Bladder microvascular endothelial cell (primary cell): ENCODE results near the gene RUVBL1. TPM values are rescaled to one million over a fixed set of nuclear protein-coding genes. Genes with fewer than 3 reads are reported as not detected.

Source experiments
- total RNA-seq: library from RNA; depleted of rRNA; stranded (reverse); fragments of >200 nt; gene quantifications from 2 replicates; pipeline ENCODE4 v1.2.3, GENCODE V29; 2014

RUVBL1 gene
- total RNA-seq, result 60.7 and 71.1 TPM in 2 replicates

GRCh38 chr3:128123538-128124368 is at the start of gene RUVBL1:
TSS of gene RUVBL1 (minus strand) at chr3:128123812. CDS start at chr3:128123724, 88 bp downstream.

GRCh38 chr3:128153156-128154041 is 29.8 kb upstream of the RUVBL1 start, which contains the start of gene EEFSEC:
TSS of gene EEFSEC (plus strand) at chr3:128153481. CDS start at chr3:128153508, 27 bp downstream.

GRCh38 chr3:128051837-128052594 is 71.6 kb downstream of the RUVBL1 start, which contains the start of gene SEC61A1:
TSS of gene SEC61A1 (plus strand) at chr3:128052437. CDS start at chr3:128052553, 116 bp downstream.

Other genes starting within 250 kb of the RUVBL1 start
- gene KBTBD12, start 208.6 kb downstream of the RUVBL1 start, total RNA-seq, result not detected in 2 replicates
- gene SEC61A1, start 71.4 kb downstream of the RUVBL1 start, total RNA-seq, result 141 and 261 TPM in 2 replicates
- 2.3 and 3.3 TPM in 2 replicates for gene EEFSEC, start 29.7 kb upstream of the RUVBL1 start, total RNA-seq